T-helper 22 cell (primary cell): ENCODE measurements around the gene NIFK.
"Not testable (repeated sequence)": the region's sequence is repeated elsewhere in the genome, so short reads cannot be mapped to it uniquely, and the experiment has no call there.

ENCODE experiments used
- DNase-seq: peaks from one replicate; pipeline ENCODE4 v3.0.0-alpha.2; 2020; ENCODE audit warnings: low read depth

The NIFK gene

GRCh38 chr2:121694398-121695170, 42.1 kb downstream of the NIFK start:
- no peak for DNase-seq

- DNase-seq, result not testable (repeated sequence)
These were observed 46.1 kb downstream of the NIFK start for GRCh38 chr2:121690572-121690971.

GRCh38 chr2:121690095-121690494, 46.6 kb downstream of the NIFK start:
- no peak for DNase-seq

GRCh38 chr2:121689356-121689755, 47.3 kb downstream of the NIFK start:
- DNase-seq, result no peak

DNA sequence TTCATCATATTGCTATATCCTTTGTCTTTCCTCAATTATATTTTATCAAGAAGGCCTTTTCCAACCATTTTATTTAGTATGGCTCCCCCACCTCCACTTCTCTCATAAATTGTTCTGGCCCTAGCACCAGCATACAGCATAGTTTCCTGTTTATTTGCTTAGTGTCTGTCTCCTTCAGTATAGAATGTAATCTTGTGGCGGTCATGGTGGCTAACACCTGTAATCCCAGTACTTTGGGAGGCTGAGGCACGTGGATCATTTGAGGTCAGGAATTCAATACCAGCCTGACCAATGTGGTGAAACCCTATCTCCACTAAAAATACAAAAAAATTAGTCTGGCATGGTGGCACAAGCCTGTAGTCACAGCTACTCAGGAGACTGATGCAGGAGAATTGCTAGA, 47.9 kb downstream of the NIFK start:
- DNase-seq, result no peak

- no peak for DNase-seq
These were observed 49.8 kb downstream of the NIFK start for GRCh38 chr2:121686902-121687301.

GRCh38 chr2:121686218-121686617, 50.5 kb downstream of the NIFK start:
- DNase-seq, result no peak

- no peak for DNase-seq
These were observed 54.0 kb downstream of the NIFK start for GRCh38 chr2:121682396-121683298.

GRCh38 chr2:121677855-121678254, 58.8 kb downstream of the NIFK start:
- no peak for DNase-seq
